CD4-positive, alpha-beta T cell treated with Interleukin-17A for 1 hour (primary cell): ENCODE data around the gene RHCG.

Experiments used
- DNase-seq: peaks from one replicate; pipeline ENCODE4 v3.0.0-alpha.2; 2020

The RHCG gene

DNA sequence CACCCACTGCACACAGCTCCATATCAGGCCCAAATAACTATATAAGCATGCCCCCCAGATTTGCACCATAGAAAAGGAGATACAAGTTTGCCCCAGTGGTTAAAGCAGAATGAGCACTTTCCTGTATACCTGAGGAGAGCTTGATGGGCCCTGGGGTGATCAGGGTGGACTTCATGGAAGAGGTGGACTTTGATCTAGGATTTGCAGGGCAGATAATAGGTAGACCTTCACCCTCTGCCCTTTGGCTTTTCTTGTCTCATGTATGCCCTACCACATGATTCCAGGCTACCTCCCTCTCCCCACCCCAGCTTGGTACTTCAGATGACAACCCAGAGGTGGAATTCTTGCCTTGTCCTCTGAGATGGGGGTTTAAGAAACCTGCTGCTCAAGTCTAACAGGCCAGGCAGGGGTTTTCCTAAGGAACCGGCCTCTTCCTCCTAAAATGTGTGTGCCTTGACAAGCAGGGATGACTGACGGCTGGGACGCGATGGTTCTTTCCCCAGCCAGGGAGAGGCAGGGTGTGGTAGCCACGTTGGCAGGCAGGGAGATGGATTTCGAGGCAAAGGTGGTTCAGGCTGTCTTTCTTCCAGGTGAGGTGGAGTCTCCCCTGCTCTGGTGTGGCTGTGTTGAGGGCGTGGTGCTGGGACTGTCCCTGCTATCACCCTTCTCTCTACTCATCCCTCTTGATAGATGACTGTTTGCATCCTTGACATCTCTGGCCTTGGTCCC is 6.6 kb upstream of the RHCG start:
- no peak for DNase-seq

DNA sequence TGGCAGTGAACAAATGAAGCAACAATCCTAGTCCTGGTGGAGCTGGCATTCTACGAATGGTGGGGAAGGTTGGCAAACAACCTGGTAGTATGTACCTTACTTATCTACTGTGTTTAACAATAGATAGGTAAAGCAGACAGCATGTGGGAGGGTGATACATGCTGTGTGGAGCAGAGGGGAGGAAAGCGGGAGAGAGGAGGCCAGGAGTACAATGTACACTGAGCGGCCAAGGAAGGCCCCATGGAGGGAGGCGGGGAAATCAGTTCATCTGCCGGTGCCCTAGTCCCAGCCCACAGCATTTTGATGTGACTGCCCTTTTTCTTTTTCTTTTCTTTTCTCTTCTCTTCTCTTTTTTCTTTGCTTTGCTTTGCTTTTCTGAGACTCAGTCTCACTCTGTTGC is 5.3 kb upstream of the RHCG start:
- no peak for DNase-seq

GRCh38 chr15:89500397-89501270 is 4.3 kb upstream of the RHCG start:
- no peak for DNase-seq

DNA sequence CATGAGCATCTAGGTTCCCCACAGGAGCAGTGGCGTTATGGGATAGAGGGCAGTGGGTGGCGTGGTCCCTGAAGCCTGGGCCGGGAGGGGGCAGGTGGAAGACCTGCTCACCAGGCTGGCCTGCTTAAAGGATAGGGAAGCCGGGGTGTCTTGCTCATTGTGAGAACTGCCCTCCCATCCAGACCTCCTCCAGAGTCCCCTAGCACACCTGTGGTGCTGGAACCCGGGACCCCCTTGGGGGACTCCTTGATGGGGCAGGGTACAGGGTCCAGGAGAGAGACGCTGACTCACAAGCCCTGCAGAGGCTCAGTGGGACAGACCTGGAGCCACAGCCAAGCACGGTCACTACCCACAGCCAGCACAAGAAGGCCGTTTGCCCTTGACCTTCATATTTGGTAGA is 2.8 kb upstream of the RHCG start:
- no peak for DNase-seq

DNA sequence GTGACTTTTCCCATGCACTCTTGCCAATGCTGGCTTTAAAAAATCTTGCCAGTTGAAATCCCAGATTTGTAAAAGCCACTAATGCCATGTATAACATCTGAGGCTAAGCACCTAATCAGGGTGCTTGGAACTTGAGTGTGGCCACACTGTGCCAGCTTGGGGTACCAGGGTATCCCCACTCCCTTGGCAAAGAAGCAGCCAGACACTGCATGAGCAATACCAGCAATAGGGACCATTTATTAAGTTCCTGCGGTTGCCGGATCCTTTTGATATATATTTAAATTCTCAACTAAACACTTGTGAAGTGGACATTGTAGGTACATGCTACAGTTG is 2.2 kb upstream of the RHCG start:
- DNase-seq = no peak

GRCh38 chr15:89497231-89497630 is 848 bp upstream of the RHCG start:
- no peak for DNase-seq

GRCh38 chr15:89495638-89496145 is 691 bp downstream of the RHCG start:
- no peak for DNase-seq

GRCh38 chr15:89494941-89495637 is 1.3 kb downstream of the RHCG start:
- DNase-seq = no peak

GRCh38 chr15:89494031-89494430 is 2.4 kb downstream of the RHCG start:
- no peak for DNase-seq

- no peak for DNase-seq
These were observed 3.3 kb downstream of the RHCG start for GRCh38 chr15:89492934-89493631.

DNA sequence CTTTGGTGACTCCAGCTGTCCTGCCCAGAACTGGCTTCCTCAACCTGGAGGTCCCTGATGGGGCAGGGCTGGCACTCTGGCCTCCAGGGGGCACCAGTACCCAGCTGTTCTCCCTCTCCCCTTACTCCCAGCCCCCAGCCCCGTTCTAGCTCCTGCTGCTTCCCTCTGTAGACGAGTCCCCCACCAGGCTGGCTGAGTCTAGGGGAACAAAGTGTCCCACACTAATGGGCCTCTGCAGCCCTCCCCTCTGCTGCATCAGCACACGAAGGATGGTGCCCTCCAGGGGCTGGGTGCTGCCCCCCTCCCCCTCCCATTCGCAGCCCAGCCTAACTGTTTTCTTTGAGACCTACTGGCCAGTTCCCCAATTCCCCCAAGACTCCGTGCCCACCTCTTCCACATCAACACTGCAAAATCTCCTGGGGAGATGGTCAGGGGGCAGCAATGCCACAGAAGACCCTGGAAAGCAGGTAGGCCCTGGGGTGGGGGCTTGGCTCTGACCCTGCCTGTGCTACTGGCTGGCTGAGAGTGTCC is 4.2 kb downstream of the RHCG start:
- no peak for DNase-seq

DNA sequence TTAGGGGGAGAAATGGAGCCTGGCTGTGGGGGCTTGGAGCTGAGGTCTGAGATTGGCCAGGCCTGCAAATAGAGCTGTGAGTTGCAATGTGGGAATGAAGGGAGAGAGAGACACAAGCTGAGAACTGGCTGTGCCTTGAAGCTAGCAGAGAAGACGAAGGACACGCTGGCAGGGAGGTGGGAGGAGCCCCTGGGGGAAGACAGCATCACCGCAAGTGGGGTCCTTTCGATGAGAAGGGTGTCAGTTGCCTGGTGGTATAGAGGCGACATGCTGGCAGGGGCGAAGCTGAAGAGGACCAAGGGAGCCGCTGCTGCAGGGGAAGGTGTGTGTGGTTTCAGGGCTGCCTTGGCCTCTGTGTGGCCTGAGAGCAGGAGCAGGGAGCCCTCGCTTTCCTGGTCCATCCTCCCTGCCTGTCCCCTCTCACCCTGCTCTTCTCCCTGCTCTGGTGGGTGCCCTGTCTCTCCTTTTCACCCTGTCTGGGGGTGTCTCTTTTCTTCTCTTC is 5.5 kb downstream of the RHCG start:
- DNase-seq = no peak

DNA sequence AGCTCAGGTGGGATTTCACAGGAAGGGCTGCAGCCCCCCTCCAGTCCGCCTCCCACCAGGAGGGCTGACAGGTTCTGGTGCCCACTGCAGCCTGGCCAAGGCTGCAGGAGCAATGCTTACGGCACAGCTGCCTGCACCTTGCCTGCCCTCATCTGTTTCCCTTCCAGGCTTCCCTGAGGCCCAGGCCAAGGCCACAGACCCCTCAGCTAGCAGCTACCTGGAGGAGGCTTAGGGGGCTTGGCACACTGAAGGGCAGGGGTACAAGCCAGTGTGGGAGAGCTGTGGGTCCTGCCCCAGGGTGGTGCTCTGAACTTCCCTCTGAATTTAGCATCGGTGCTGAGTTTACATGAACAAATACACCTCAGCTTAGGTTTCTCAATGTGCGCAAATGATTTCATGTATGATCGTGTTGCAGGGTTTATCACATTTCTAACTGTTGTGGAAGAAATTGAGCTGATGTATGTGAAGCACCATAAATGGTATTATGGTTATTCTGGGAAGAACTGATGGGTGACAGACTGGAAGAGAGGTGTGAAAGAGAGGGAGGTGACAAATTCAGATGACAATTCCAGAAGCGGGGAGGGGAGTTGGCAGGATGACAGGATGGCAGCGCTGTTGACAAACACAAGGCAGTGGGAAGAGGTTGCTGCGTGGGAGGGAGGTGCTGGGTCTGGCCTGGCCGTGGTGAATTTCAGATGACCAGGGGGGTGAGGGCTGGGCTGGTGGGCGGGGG is 6.1 kb downstream of the RHCG start:
- DNase-seq = no peak

DNA sequence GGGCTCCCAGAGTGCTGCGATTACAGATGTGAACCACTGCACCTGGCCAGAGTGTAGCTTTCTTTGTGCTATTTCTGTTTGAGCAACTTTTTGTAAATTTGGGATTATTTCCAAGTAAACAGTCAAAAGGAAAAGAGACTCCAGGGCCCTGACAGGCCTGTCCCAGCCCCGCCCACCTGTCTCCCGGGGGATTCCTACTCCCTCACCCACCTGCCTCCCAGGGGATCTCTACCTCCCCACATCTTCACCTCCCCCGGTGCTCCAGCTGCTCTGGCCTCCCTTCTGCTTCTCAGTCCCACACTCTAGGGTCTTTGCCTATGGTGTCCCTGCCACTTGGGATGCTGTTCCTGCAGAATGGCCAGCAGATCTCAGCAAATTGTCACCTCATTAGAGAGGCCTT is 7.0 kb downstream of the RHCG start:
- DNase-seq = no peak

DNA sequence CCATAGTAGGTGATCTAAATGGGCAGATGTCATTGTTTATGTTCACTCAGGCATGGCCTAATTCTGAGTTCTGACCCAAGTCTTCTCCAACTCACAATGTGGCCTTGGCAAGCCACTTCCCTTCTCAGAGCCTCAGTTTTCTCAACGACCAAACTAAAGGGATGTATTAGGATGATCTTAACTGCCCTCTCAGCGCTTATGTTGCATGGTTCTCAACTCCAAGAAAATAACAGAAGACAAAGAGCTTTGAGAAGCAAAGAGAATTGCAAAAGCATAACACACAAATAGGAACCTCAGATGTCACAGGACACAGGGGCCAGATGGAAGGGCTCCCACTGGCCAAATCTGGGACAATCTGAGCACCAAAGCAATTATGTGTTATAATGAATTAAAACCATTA is 8.6 kb downstream of the RHCG start:
- no peak for DNase-seq

DNA sequence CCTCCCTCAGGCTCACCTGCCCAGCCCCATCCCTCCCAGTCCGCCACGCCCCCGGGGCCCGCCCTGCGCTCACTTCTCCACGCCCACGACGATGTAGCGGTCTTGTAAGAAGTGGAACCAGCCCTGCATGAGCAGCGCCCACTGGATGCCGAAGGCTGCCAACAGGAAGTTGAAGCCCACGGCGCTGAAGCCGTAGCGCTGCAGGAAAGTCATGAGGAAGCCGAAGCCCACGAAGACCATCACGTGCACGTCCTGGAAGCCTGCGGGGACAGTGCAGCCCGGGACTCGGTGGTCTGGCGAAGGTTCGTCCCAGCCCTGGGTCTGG is 9.7 kb downstream of the RHCG start:
- peak; percentile 21 for DNase-seq

DNA sequence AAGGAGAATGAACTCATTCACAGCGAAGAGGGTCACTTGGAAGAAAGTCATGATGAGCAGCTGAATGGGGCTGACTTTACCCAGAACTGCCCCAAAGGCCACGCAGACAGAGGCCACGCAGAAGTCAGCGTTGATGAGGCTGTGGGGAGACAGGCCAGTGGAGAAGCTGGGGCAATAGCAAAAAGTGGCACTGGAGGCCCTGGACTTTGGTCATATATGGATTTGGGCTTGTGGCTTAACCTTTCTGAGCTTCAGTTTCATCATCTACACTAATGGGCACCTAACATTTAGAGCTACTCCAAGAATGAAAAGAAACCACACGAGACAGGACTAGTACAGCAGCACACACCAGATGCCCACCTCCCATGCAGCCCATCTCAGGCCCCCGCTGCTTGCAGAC is 13.3 kb downstream of the RHCG start:
- DNase-seq = no peak

DNA sequence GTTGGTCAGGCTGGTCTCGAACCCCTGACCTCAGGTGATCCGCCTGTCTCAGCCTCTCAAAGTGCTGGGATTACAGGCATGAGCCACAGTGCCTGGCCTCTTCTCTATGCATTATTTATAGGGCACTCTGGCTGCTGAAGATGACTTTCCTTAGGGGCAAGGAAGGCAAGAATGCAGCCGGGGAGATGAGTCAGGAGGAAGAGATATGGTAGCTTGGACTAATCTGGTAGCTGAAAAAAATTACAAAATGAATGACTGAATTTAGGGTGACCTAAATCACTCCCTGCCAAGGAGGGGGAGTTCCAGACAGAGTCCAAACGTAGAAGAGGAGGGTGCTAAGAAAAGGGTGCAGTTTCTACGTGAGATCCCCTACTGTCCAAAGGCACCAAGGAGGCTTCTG is 14.2 kb downstream of the RHCG start:
- no peak for DNase-seq

DNA sequence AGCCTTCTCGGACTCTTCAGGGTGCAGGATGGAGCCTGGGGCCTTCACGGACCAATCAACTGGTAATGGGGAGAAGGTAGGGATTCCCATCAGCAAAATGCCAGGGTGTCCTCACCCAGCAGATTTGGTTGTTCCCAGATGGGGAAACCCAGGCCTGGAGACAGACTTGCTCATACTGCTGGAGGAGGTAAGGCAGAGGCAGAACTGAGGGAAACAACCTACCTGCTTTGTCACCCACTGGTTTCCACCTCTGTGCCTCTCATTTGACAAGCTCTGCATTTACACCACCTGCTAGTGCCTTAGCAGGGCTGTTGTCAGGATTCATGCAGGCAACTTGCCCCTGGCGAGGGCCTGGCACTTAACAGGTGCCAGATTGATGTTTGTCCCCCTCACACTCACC is 15.9 kb downstream of the RHCG start:
- no peak for DNase-seq

- DNase-seq = no peak
These were observed 17.2 kb downstream of the RHCG start for GRCh38 chr15:89479173-89479572.

DNA sequence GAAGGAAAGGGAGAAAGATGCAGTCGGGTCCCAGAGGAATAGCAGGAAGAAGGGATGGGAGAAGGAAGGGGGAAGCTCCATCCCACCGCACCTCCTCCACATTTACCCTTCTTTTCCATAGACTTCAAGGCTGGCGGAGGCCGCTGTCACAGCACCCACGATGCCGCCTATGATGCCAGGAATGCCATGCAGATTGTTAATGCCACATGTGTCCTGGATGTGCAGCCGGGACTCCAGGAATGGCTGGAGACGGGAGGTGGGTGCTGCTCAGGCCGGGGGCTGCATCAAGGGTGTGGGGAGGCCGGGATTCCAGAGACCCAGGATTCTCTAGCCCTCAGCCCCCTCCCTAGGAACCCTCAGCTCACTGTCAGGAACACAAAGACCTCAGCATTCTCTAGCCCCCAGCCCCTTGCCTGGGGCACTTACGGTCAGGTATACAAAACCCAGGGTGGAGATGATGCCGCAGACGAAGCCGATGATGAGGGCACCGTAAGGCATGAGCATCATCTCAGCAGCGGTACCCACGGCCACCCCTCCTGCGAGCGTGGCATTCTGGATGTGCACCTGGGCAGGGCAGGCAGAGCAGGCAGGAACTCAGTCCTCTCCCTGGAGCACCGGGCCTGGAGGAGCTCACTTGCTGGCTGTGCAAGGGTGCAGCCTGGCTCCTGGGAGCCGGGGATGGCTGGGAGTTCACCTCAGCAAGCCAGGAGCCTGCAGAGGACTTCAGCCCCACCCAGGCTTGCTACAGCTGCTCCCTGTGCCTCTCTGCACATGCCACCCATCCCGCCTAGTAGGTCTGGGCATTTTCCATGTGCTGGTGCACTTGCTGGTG is 18.8 kb downstream of the RHCG start:
- no peak for DNase-seq
